ENCODE results near the gene FAU.

FAU gene

GRCh38 chr11:65107078-65107477 is 14.9 kb downstream of the FAU start:
- DNase-seq = no peak

GRCh38 chr11:65104628-65105027 is 17.3 kb downstream of the FAU start:
- no peak for DNase-seq

GRCh38 chr11:65103476-65103875 is 18.5 kb downstream of the FAU start:
- DNase-seq = no peak

GRCh38 chr11:65102142-65103095 is 19.5 kb downstream of the FAU start:
- DNase-seq = no peak

- no peak for DNase-seq
Observed at GRCh38 chr11:65100674-65101350, 21.1 kb downstream of the FAU start.

GRCh38 chr11:65096926-65097325 is 25.0 kb downstream of the FAU start:
- DNase-seq = no peak

GRCh38 chr11:65095974-65096806 is 25.7 kb downstream of the FAU start, which contains the start of gene VPS51:
TSS of gene VPS51 (plus strand) at chr11:65096214. CDS start at chr11:65096251, 37 bp downstream.
- peak; percentile 87 for DNase-seq

GRCh38 chr11:65095427-65095826 is 26.5 kb downstream of the FAU start:
- DNase-seq = no peak

GRCh38 chr11:65090628-65091027 is 31.3 kb downstream of the FAU start:
- no peak for DNase-seq

- no peak for DNase-seq
Observed at GRCh38 chr11:65089621-65090020, 32.3 kb downstream of the FAU start.

GRCh38 chr11:65087827-65088226 is 34.1 kb downstream of the FAU start:
- DNase-seq = no peak

GRCh38 chr11:65087216-65087615 is 34.7 kb downstream of the FAU start:
- no peak for DNase-seq

- no peak for DNase-seq
Observed at GRCh38 chr11:65086809-65087208, 35.1 kb downstream of the FAU start.

GRCh38 chr11:65085446-65085845 is 36.5 kb downstream of the FAU start:
- no peak for DNase-seq

- no peak for DNase-seq
Observed at GRCh38 chr11:65084598-65085375, 37.1 kb downstream of the FAU start.

- peak; percentile 96 for DNase-seq
Observed at GRCh38 chr11:65083834-65084597, 37.9 kb downstream of the FAU start, which contains the start of the genes CDCA5 and ZFPL1. TSS of gene CDCA5 (minus strand) at chr11:65084040. CDS start at chr11:65083978, 62 bp downstream. TSS of gene ZFPL1 (plus strand) at chr11:65084222. CDS start at chr11:65084699, 477 bp downstream.

GRCh38 chr11:65083134-65083833 is 38.6 kb downstream of the FAU start:
- no peak for DNase-seq

- no peak for DNase-seq
Observed at GRCh38 chr11:65078786-65079342, 43.1 kb downstream of the FAU start.

GRCh38 chr11:65078151-65078550 is 43.8 kb downstream of the FAU start:
- DNase-seq = peak; percentile 63

GRCh38 chr11:65077451-65077850 is 44.5 kb downstream of the FAU start:
- no peak for DNase-seq
